Gastroesophageal sphincter (tissue), 4 donors: ENCODE measurements around the gene PDLIM7. TPM values are rescaled to one million over a fixed set of nuclear protein-coding genes. Genes with fewer than 3 reads are reported as not detected.
A peak's percentile ranks its signal among the peaks of the same experiment; 100 is the strongest.

Experiments
- ATAC-seq: fragments of 150-250 bp; one replicate; pipeline ENCODE4 v1.9.1; 2016; ENCODE audit warnings: mild to moderate bottlenecking, moderate library complexity
- H3K27ac ChIP-seq, 4 donors: fragments of 200-600 bp; sonication (generic) in 3 of 4; 1 replicate in 3 of 4; 2 replicates in 1 of 4; pipeline ENCODE4 v1.5.1; 2016 to 2019
- H3K27me3 ChIP-seq: fragments of 200-600 bp; sonication (generic); one replicate; pipeline ENCODE4 v1.5.1; 2019
- H3K36me3 ChIP-seq, 2 donors: fragments of 200-600 bp; sonication (generic); one replicate each; pipeline ENCODE4 v1.5.1; 2019; ENCODE audit warnings: control low read depth in 1 of 2
- H3K4me1 ChIP-seq, 3 donors: fragments of 200-600 bp; sonication (generic); 1 replicate in 2 of 3; 2 replicates in 1 of 3; pipeline ENCODE4 v1.5.1; 2016 to 2019; ENCODE audit warnings: control low read depth in 2 of 3
- H3K4me3 ChIP-seq, 2 donors: fragments of 200-600 bp; sonication (generic); one replicate each; pipeline ENCODE4 v1.5.1; 2019; ENCODE audit warnings: mild to moderate bottlenecking in 1 of 2, moderate library complexity in 1 of 2
- H3K9me3 ChIP-seq, 3 donors: fragments of 200-600 bp; sonication (generic); one replicate each; pipeline ENCODE4 v1.5.1; 2017 to 2019; ENCODE audit warnings: control low read depth in 2 of 3
- EP300 ChIP-seq: sonication (generic); formaldehyde crosslinking; IDR thresholded peaks from one replicate; pipeline ENCODE4 v1.6.1; 2017; ENCODE audit warnings: antibody characterized with exemption, mild to moderate bottlenecking
- POLR2A ChIP-seq, 2 donors: fragments of 450-650 bp; IDR thresholded peaks; one replicate each; pipeline ENCODE4 v1.6.1; 2017; ENCODE audit warnings: antibody characterized with exemption in 2 of 2, mild to moderate bottlenecking in 2 of 2, moderate library complexity in 1 of 2
- POLR2AphosphoS5 ChIP-seq: sonication (generic); formaldehyde crosslinking; IDR thresholded peaks from one replicate; pipeline ENCODE4 v1.6.1; 2017; ENCODE audit warnings: antibody characterized with exemption
- WGBS, 2 donors: methylation state at CpG; one replicate each; pipeline ENCODE4 v1.1.5; 2018; ENCODE audit warnings: low coverage in 1 of 2; 5-methylcytosine and 5-hydroxymethylcytosine counted together
- total RNA-seq, 4 donors: library from RNA; depleted of rRNA; stranded (reverse); fragments of >200 nt; gene quantifications; one replicate each; pipeline ENCODE4 v1.1.0, GENCODE V29; 2016
- TF ChIP-seq, protein P1 (sequence below), 4 experiments: fragments of 200-600 bp in 2 of 4; fragments of 450-650 bp in 2 of 4; sonication (generic) in 1 of 4; IDR thresholded peaks; one replicate each; pipeline ENCODE4 v1.5.1; 2017 to 2019; ENCODE audit warnings: antibody characterized with exemption in 4 of 4, mild to moderate bottlenecking in 2 of 4, moderate library complexity in 2 of 4

Gene PDLIM7
- total RNA-seq, 4 donors from 2014 or later: 336 to 863 (median 437) TPM

DNA sequence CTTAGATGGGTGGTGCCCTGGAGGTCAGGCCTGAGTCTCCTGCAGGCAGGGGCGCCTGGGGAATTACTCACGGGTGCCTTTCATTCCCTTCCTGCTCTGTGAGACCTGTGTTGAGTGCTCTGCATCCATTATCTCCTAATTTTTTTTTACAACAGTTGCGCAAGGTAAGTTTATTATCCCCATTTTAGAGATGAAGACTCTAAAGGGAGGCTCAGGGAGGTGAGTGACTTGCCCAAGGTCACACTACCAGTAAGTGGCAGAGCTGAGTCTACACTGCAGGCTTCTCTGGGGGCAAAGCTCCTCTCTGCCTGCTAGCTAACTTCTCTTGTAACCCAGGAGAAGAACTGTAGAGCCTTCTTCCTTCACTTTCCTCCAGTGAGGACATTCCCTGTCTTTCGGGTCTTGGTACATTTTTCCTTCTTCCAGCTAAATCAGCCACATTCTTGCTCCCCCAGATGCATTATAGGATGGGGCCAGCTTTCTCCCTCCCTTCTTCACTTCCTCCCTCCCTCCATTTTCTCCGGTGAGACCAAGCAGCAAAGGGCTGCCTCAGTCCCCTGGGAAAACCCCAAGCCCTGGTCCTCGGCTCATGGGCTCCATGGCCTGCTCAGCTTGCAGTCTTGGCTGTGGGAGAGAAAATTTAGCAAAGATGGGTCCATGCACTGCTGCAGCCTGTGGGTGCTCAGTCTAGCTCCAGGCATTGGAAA lies 49.0 kb downstream of the PDLIM7 start:
- Histone ChIP-seq H3K27me3 (peaks cover 73% of the 10 kb centered on the region), H3K4me3 (no peak overlapping the region), H3K36me3 (no peaks in the 10 kb centered on the region), H3K9me3 (no peaks in the 10 kb centered on the region), H3K27ac (no peak overlapping the region), H3K4me1 (peaks cover 0 to 28% (median 18%) of the 10 kb centered on the region in 3 donors)
- no peak for ATAC-seq
- TF ChIP-seq, protein P1, sequence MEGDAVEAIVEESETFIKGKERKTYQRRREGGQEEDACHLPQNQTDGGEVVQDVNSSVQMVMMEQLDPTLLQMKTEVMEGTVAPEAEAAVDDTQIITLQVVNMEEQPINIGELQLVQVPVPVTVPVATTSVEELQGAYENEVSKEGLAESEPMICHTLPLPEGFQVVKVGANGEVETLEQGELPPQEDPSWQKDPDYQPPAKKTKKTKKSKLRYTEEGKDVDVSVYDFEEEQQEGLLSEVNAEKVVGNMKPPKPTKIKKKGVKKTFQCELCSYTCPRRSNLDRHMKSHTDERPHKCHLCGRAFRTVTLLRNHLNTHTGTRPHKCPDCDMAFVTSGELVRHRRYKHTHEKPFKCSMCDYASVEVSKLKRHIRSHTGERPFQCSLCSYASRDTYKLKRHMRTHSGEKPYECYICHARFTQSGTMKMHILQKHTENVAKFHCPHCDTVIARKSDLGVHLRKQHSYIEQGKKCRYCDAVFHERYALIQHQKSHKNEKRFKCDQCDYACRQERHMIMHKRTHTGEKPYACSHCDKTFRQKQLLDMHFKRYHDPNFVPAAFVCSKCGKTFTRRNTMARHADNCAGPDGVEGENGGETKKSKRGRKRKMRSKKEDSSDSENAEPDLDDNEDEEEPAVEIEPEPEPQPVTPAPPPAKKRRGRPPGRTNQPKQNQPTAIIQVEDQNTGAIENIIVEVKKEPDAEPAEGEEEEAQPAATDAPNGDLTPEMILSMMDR (IDR thresholded peaks at IDR 0.05): no peak
- TF ChIP-seq POLR2AphosphoS5 (peak; percentile 2), POLR2A (IDR thresholded peaks at IDR 0.05) (no peak), EP300 (no peak)
- WGBS, 2 donors: 72 to 100% methylated on average over 3 of the region's 6 CpGs

DNA sequence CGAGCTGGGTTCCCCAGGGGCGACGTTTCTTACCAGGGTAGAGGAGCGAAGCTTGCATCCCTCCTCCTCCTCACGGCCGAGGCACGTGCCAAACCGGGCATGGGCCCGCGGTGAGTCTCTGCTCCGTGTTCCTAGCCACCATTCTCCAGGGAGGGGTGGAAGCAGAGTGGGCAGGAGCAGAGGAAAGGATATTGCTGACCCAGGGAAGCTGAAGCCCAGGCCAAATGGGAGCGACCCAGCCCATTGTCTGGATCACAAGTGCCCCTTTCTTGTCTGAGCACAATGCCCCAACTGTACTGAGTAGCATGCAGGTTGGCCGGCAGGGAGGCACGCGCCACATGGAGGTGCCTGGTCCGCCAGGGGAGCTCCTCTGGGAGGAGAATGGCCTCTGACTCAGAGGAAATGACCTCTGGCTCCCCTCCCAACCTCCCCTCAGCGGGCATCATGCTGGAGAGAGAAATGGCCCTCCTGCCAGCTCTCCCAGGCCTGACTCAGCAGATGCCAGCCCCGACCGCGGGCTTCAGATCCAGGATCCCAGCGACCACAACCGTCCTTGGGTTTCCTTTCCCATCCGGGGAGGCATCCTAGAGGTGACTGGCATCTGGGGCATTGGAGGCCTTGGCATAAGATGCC lies 49.7 kb downstream of the PDLIM7 start:
- Histone ChIP-seq H3K9me3 (no peaks in the 10 kb centered on the region), H3K4me1 (peaks cover 0 to 26% (median 18%) of the 10 kb centered on the region in 3 donors), H3K27ac (peak overlapping the region in 1 of 4 donors; percentile 55), H3K4me3 (peak overlapping the region in 1 of 2 donors; percentile 65), H3K36me3 (no peaks in the 10 kb centered on the region), H3K27me3 (peaks cover 66% of the 10 kb centered on the region)
- TF ChIP-seq, protein P1 (IDR thresholded peaks at IDR 0.05): no peak
- TF ChIP-seq POLR2A (IDR thresholded peaks at IDR 0.05) (no peak), POLR2AphosphoS5 (no peak), EP300 (no peak)
- ATAC-seq: peak; percentile 27
- no CpG with 5 or more reads among the region's 23 CpGs for WGBS, 2 donors

- peak overlapping the region; percentile 36 to 65 for H3K4me3 ChIP-seq
- TF ChIP-seq POLR2AphosphoS5 (no peak), EP300 (no peak), POLR2A (IDR thresholded peaks at IDR 0.05) (no peak)
- TF ChIP-seq, protein P1 (IDR thresholded peaks at IDR 0.05): no peak
- peak; percentile 25 for ATAC-seq
- H3K4me1 ChIP-seq: peaks cover 0 to 26% (median 18%) of the 10 kb centered on the region in 3 donors
- peaks cover 0 to 4% of the 10 kb centered on the region in 2 donors for H3K36me3 ChIP-seq
- H3K27ac ChIP-seq: peak overlapping the region in 2 of 4 donors; percentile 38 to 55
- peaks cover 60% of the 10 kb centered on the region for H3K27me3 ChIP-seq
- no CpG with 5 or more reads among the region's 52 CpGs for WGBS, 2 donors
- no peaks in the 10 kb centered on the region for H3K9me3 ChIP-seq
Observed at GRCh38 chr5:177447066-177447610, 50.3 kb downstream of the PDLIM7 start.

DNA sequence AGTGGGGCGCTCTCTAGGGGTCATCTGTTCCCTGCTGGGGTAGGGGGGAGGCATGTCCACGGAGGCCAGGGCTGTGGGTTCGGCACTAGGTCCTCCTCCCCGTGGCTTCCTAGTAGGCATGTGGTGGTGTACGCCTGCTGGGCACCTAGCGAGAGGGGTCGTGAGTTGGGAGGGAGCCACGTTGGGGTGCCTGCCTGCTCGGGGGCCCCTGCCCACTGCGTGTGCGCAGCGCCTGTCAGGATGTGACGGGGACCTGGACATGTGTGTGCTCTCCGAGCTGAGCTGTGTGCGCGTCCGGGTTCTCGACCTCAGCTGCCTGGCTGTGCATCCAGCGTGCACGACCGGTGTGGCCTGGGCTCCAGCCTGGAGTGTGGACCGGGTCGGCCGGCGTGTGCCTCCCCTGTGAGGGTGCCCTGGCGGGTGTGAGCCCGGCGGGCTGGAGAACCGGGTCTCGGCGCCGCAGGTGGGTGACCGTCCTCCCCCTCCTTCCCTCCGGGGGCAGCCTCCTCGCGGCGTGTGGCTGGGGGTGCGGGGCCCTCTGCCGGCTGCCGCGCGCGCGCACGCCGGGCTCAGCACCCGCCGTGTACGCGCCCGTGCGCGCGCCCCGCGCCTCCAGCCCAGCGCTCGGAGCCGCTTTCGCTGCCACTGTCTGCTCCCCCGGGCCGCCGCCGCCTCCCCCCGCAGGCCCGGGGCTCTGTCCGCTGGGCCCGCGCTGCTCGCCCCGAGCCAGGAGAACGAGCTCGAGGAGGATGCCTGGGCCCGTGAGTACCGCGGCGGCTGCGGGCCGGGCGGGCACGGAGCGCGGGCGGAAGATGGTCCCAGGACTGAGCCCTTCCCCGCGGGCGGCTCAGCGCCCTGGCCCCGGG lies 51.0 kb downstream of the PDLIM7 start, which contains the start of gene PRR7:
Gene PRR7, plus strand, starts transcription at position 615 of the 866 bp plus-strand sequence. CDS start 8,254 bp downstream, outside the sequence.
- Histone ChIP-seq H3K36me3 (peaks cover 0 to 11% of the 10 kb centered on the region in 2 donors), H3K4me1 (peaks cover 0 to 26% (median 18%) of the 10 kb centered on the region in 3 donors), H3K27me3 (peaks cover 54% of the 10 kb centered on the region), H3K4me3 (peak within 1 kb of the TSS; percentile 36 to 65), H3K9me3 (no peaks in the 10 kb centered on the region), H3K27ac (peak within 1 kb of the TSS in 2 of 4 donors; percentile 38 to 55)
- ATAC-seq: peak; percentile 72
- no CpG with 5 or more reads among the region's 89 CpGs for WGBS, 2 donors
- TF ChIP-seq POLR2AphosphoS5: no peak
- TF ChIP-seq, protein P1 (IDR thresholded peaks at IDR 0.05): peak in 2 of 4 experiments; percentile 22 to 25
